ENCODE results near the gene UBR4. TPM values are rescaled to one million over a fixed set of nuclear protein-coding genes. Genes with fewer than 3 reads are reported as not detected.

UBR4 gene
- total and polyA plus RNA-seq, 2 experiments from 2014 or later: 140 to 175 TPM

DNA sequence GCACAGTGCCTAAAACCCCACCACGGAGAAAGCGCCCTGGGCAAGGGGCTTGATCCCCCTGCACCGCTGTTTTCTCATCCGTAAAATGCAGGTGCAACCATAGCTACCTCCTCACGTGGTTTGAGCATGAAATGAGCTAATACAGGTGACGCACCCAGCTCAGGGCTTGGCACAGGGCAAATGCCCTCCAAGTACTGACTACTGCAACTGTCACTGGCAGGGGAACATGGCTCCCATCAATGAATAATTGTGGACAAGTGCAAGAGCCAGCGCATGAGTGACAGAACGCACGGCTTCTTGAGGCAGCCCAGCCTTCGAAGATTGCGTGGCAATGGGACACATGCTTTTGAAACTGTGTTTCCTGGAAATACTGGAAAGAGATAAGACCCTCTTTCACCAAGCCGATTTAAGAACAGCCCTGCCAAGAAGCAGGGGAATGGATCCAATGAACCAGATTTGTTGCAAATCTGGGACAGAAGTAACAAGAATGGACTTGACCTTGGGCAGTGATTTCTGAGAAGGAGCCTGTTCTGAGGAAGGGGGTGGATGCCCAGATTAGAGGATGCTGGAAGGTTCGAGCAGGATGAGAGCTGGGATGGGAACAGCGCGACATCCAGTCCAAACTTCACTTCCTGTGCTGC is 160.8 kb downstream of the UBR4 start:
- Histone ChIP-seq H3K27me3 (no peaks in the 10 kb centered on the region), H3K4me2 (no peak overlapping the region), H3K79me2 (no peaks in the 10 kb centered on the region), H3K9me2 (replicated peaks; ENCODE audit: insufficient read depth) (no peaks in the 10 kb centered on the region), H3K4me3 (no peak overlapping the region), H3K4me1 (ENCODE audit: insufficient read depth) (no peaks in the 10 kb centered on the region), H3K9me3 (ENCODE audit: low read depth) (no peaks in the 10 kb centered on the region), H3K36me3 (replicated peaks; ENCODE audit: insufficient read depth, low read depth) (no peaks in the 10 kb centered on the region), H4K20me1 (ENCODE audit: insufficient read depth, poor library complexity, severe bottlenecking) (no peaks in the 10 kb centered on the region), H3K27ac (no peak overlapping the region), H2AFZ (no peak overlapping the region)
- DNase-seq (ENCODE audit: low spot score): no peak
- no peak for TF ChIP-seq EZH2phosphoT487 (IDR thresholded peaks at IDR 0.05; ENCODE audit: low read depth, severe bottlenecking, unreplicated experiment)
- WGBS (ENCODE audit: low lambda C conversion rate, missing lambda C conversion rate): 87% methylated on average over 15 of the region's 15 CpGs

DNA sequence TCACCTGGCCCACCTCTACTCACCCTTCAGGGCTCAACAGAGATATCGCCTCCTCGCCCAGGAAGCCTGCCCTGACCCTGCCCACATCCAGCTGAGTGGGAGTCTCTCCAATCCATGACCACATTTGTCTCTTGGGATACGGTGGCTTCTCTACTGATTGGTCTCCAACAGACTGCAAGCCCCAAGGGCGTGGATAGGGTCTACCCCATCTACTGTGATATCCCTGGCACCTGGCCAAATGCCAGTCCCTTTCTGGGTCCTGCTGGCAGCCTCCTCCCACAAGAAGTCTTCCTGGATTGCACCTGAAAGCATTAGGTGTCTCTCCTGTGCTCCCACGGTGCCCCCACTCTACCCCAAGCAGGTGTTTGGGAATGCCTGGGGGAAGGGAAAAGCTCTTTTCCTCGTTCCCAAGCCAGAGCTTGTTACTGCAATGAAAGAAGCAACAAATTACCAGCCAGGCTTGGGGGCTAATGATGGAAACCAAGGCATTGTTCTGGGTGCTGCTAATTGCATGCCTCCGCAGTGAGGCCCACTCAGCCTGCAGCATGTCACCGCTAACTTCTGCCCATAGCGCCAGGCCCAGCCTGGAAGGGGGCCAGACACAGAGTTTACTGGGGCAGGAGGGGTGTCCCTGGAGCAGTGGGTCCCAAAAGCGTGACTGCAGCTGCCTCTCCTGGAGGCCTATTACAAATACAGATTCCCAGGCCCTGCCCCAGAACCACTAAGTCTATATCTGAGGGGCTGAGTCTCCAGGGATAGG is 162.9 kb downstream of the UBR4 start:
- no peaks in the 10 kb centered on the region for H3K9me3 ChIP-seq (ENCODE audit: low read depth)

DNA sequence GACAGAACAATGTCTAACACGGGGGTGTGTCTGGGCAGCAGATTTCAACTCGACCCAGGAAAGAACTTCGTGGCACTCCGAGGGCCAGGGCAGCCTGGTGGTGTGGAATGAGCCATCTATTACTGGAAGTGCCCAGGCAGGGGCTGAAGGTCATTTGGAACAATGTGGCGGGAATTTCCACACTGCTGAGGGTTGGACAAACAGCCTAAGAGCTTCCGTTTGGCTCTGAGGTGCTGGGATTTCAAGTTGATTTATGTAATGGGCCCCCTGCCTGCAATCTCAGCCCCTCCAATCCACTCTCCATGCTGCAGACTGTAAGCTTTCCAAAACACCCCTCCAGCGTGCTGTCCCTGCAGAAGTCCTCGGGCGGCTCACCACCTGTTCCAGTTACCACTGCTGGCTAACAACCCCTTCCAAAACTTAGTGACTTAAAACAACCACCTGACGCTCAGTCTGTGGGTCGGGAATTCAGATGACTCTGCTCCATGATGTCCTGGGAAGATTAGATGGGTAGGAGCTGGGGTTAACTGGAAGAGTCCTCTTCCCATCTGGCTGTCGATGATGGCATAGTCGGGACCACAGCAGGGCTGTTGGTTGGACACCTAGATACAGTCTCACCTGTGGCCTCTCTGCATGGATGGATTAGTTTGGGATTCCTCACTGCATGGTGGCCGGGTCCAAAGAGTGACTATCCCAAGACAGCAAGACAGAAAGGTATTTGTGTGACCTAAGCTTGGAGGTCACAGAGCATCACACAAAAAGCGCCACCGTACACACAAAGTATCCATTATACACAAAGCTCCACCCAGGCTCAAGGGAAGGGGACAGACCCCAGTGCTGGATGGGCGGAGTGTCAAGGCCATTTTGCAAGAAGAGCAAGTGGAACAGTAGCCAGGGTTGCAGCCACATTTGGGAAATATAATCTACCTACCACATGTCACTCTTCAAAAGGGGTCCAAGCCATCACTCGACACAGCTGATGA is 163.9 kb downstream of the UBR4 start:
- 85% methylated on average over 18 of the region's 18 CpGs for WGBS (ENCODE audit: low lambda C conversion rate, missing lambda C conversion rate)
- no peak for TF ChIP-seq EZH2phosphoT487 (IDR thresholded peaks at IDR 0.05; ENCODE audit: low read depth, severe bottlenecking, unreplicated experiment)
- TF ChIP-seq, protein P1, sequence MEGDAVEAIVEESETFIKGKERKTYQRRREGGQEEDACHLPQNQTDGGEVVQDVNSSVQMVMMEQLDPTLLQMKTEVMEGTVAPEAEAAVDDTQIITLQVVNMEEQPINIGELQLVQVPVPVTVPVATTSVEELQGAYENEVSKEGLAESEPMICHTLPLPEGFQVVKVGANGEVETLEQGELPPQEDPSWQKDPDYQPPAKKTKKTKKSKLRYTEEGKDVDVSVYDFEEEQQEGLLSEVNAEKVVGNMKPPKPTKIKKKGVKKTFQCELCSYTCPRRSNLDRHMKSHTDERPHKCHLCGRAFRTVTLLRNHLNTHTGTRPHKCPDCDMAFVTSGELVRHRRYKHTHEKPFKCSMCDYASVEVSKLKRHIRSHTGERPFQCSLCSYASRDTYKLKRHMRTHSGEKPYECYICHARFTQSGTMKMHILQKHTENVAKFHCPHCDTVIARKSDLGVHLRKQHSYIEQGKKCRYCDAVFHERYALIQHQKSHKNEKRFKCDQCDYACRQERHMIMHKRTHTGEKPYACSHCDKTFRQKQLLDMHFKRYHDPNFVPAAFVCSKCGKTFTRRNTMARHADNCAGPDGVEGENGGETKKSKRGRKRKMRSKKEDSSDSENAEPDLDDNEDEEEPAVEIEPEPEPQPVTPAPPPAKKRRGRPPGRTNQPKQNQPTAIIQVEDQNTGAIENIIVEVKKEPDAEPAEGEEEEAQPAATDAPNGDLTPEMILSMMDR (IDR thresholded peaks at IDR 0.05; ENCODE audit: poor library complexity): no peak
- Histone ChIP-seq H3K4me2 (no peak overlapping the region), H3K36me3 (replicated peaks; ENCODE audit: insufficient read depth, low read depth) (no peaks in the 10 kb centered on the region), H3K4me1 (ENCODE audit: insufficient read depth) (no peaks in the 10 kb centered on the region), H3K27me3 (no peaks in the 10 kb centered on the region), H3K4me3 (no peak overlapping the region), H3K27ac (no peak overlapping the region), H3K79me2 (no peaks in the 10 kb centered on the region), H2AFZ (no peak overlapping the region), H3K9me3 (ENCODE audit: low read depth) (no peaks in the 10 kb centered on the region), H4K20me1 (ENCODE audit: insufficient read depth, poor library complexity, severe bottlenecking) (no peaks in the 10 kb centered on the region), H3K9me2 (replicated peaks; ENCODE audit: insufficient read depth) (no peaks in the 10 kb centered on the region)
- DNase-seq (ENCODE audit: low spot score): no peak

More for the DNA sequence above, 162.9 kb downstream of the UBR4 start:
- Histone ChIP-seq H3K36me3 (replicated peaks; ENCODE audit: insufficient read depth, low read depth) (no peaks in the 10 kb centered on the region), H4K20me1 (ENCODE audit: insufficient read depth, poor library complexity, severe bottlenecking) (no peaks in the 10 kb centered on the region), H2AFZ (no peak overlapping the region), H3K4me2 (no peak overlapping the region), H3K27ac (no peak overlapping the region), H3K9me2 (replicated peaks; ENCODE audit: insufficient read depth) (no peaks in the 10 kb centered on the region), H3K27me3 (no peaks in the 10 kb centered on the region), H3K4me1 (ENCODE audit: insufficient read depth) (no peaks in the 10 kb centered on the region), H3K4me3 (no peak overlapping the region), H3K79me2 (no peaks in the 10 kb centered on the region)
- 78% methylated on average over 10 of the region's 10 CpGs for WGBS (ENCODE audit: low lambda C conversion rate, missing lambda C conversion rate)
- DNase-seq (ENCODE audit: low spot score): no peak
- TF ChIP-seq EZH2phosphoT487 (IDR thresholded peaks at IDR 0.05; ENCODE audit: low read depth, severe bottlenecking, unreplicated experiment) (no peak), EZH2 (IDR thresholded peaks at IDR 0.05; ENCODE audit: borderline replicate concordance) (no peak)
- TF ChIP-seq, protein P1 (IDR thresholded peaks at IDR 0.05; ENCODE audit: poor library complexity): no peak
